ENCODE data around the gene PPP2R1A. TPM values are rescaled to one million over a fixed set of nuclear protein-coding genes. Genes with fewer than 3 reads are reported as not detected.
"Not testable (repeated sequence)": the region's sequence is repeated elsewhere in the genome, so short reads cannot be mapped to it uniquely, and the experiment has no call there.

PPP2R1A gene
- total RNA-seq, 2 donors from 2014 or later = 50.8 to 119 TPM

- intact Hi-C loops (cut with DNase I) = no loop called here
- Histone ChIP-seq H3K36me3 (replicated peaks in 1 of 2; ENCODE audit: insufficient read depth in 1 of 2, low read depth in 2 of 2) (peaks cover 0 to 5% of the 10 kb centered on the region in 2 donors), H3K4me1 (peaks cover 26% of the 10 kb centered on the region), H3K27me3 (no peaks in the 10 kb centered on the region), H3K9me3 (no peaks in the 10 kb centered on the region), H3K27ac (no peak overlapping the region), H3K4me3 (no peak overlapping the region)
- ATAC-seq (no peak), DNase-seq (no peak)
- no peak for TF ChIP-seq CTCF (IDR thresholded peaks at IDR 0.05)
- TF ChIP-seq POLR2A (IDR thresholded peaks at IDR 0.05) = no peak
- WGBS, 2 donors = 83 to 90% methylated on average over 3 of the region's 3 CpGs
Measured at GRCh38 chr19:52197964-52198363, 8.1 kb downstream of the PPP2R1A start.

GRCh38 chr19:52198678-52199077, 8.8 kb downstream of the PPP2R1A start:
- DNase-seq (no peak), ATAC-seq (no peak)
- no peaks in the 10 kb centered on the region for H3K9me3 ChIP-seq
- intact Hi-C loops (cut with DNase I) = no loop called here
- H3K4me1 ChIP-seq = peaks cover 19% of the 10 kb centered on the region
- TF ChIP-seq CTCF (IDR thresholded peaks at IDR 0.05) (no peak), POLR2A (IDR thresholded peaks at IDR 0.05) (no peak)
- H3K36me3 ChIP-seq (replicated peaks in 1 of 2; ENCODE audit: insufficient read depth in 1 of 2, low read depth in 2 of 2) = peaks cover 0 to 7% of the 10 kb centered on the region in 2 donors
- H3K4me3 ChIP-seq = no peak overlapping the region
- 37 to 45% methylated on average over 3 of the region's 3 CpGs for WGBS, 2 donors
- no peak overlapping the region for H3K27ac ChIP-seq
- no peaks in the 10 kb centered on the region for H3K27me3 ChIP-seq

GRCh38 chr19:52200044-52200443, 10.2 kb downstream of the PPP2R1A start:
- Histone ChIP-seq H3K27ac (no peak overlapping the region), H3K27me3 (no peaks in the 10 kb centered on the region), H3K4me3 (no peak overlapping the region), H3K4me1 (peaks cover 6% of the 10 kb centered on the region), H3K36me3 (replicated peaks in 1 of 2; ENCODE audit: insufficient read depth in 1 of 2, low read depth in 2 of 2) (peaks cover 0 to 7% of the 10 kb centered on the region in 2 donors), H3K9me3 (no peaks in the 10 kb centered on the region)
- ATAC-seq (peak; percentile 38), DNase-seq (peak in 1 of 4 donors; percentile 25)
- TF ChIP-seq POLR2A (IDR thresholded peaks at IDR 0.05) = no peak
- TF ChIP-seq CTCF (IDR thresholded peaks at IDR 0.05) = no peak
- 62 to 65% methylated on average over 7 of the region's 7 CpGs for WGBS, 2 donors
- intact Hi-C loops (cut with DNase I) = no loop called here

- H3K9me3 ChIP-seq; intact Hi-C loops (cut with DNase I); H3K4me1 ChIP-seq; H3K4me3 ChIP-seq; DNase-seq; H3K27me3 ChIP-seq; ATAC-seq; H3K27ac ChIP-seq: not testable (repeated sequence)
- 64 to 71% methylated on average over 17 of the region's 17 CpGs for WGBS, 2 donors
- H3K36me3 ChIP-seq (replicated peaks in 1 of 2; ENCODE audit: insufficient read depth in 1 of 2, low read depth in 2 of 2) = peaks cover 4 to 14% of the 10 kb centered on the region in 2 donors
Measured at GRCh38 chr19:52200755-52201391, 11.0 kb downstream of the PPP2R1A start.

- Histone ChIP-seq H3K9me3 (no peaks in the 10 kb centered on the region), H3K4me3 (no peak overlapping the region), H3K27me3 (no peaks in the 10 kb centered on the region), H3K4me1 (no peaks in the 10 kb centered on the region), H3K27ac (no peak overlapping the region), H3K36me3 (replicated peaks in 1 of 2; ENCODE audit: insufficient read depth in 1 of 2, low read depth in 2 of 2) (peaks cover 20 to 32% of the 10 kb centered on the region in 2 donors)
- TF ChIP-seq CTCF (IDR thresholded peaks at IDR 0.05) = no peak
- no peak for TF ChIP-seq POLR2A (IDR thresholded peaks at IDR 0.05)
- no peak for ATAC-seq
- intact Hi-C loops (cut with DNase I) = no loop called here
- no peak for DNase-seq
- 84 to 92% methylated on average over 2 to 5 of the region's 5 CpGs for WGBS, 2 donors
Measured at GRCh38 chr19:52206481-52206880, 16.6 kb downstream of the PPP2R1A start.

Data from body of pancreas (tissue), 4 donors.